ENCODE measurements around the gene RAP1GAP.

DNA sequence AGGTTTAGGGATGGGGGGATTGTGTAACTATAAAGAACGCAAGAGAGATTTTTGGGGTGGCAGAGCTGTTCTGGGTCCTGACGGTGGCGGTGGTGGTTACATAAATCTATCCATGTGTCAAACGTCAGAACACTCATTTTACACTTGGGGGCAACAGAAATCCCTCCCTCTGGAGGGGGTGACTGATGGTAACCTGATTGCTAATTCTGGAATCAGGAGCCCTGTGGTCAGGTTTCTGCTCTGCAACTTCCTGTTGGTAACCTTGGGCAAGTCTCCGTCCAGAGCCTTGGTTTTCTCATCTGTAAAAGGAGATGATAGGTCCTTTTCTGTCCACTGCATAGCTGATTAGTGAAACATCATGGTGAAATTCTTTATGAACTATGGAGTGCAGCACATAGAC, 119.1 kb downstream of the RAP1GAP start:
- TF ChIP-seq, protein P1, sequence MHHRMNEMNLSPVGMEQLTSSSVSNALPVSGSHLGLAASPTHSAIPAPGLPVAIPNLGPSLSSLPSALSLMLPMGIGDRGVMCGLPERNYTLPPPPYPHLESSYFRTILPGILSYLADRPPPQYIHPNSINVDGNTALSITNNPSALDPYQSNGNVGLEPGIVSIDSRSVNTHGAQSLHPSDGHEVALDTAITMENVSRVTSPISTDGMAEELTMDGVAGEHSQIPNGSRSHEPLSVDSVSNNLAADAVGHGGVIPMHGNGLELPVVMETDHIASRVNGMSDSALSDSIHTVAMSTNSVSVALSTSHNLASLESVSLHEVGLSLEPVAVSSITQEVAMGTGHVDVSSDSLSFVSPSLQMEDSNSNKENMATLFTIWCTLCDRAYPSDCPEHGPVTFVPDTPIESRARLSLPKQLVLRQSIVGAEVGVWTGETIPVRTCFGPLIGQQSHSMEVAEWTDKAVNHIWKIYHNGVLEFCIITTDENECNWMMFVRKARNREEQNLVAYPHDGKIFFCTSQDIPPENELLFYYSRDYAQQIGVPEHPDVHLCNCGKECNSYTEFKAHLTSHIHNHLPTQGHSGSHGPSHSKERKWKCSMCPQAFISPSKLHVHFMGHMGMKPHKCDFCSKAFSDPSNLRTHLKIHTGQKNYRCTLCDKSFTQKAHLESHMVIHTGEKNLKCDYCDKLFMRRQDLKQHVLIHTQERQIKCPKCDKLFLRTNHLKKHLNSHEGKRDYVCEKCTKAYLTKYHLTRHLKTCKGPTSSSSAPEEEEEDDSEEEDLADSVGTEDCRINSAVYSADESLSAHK (CRISPR knock-in tag; IDR thresholded peaks at IDR 0.05; ENCODE audit: borderline replicate concordance): no peak
- TF ChIP-seq FOXA3 (CRISPR knock-in tag; IDR thresholded peaks at IDR 0.05): no peak
- TF ChIP-seq TCF12 (IDR thresholded peaks at IDR 0.05): no peak
- TF ChIP-seq TCF12 (CRISPR knock-in tag; IDR thresholded peaks at IDR 0.05): no peak
- TF ChIP-seq, protein P2, sequence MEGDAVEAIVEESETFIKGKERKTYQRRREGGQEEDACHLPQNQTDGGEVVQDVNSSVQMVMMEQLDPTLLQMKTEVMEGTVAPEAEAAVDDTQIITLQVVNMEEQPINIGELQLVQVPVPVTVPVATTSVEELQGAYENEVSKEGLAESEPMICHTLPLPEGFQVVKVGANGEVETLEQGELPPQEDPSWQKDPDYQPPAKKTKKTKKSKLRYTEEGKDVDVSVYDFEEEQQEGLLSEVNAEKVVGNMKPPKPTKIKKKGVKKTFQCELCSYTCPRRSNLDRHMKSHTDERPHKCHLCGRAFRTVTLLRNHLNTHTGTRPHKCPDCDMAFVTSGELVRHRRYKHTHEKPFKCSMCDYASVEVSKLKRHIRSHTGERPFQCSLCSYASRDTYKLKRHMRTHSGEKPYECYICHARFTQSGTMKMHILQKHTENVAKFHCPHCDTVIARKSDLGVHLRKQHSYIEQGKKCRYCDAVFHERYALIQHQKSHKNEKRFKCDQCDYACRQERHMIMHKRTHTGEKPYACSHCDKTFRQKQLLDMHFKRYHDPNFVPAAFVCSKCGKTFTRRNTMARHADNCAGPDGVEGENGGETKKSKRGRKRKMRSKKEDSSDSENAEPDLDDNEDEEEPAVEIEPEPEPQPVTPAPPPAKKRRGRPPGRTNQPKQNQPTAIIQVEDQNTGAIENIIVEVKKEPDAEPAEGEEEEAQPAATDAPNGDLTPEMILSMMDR (CRISPR knock-in tag; IDR thresholded peaks at IDR 0.05): no peak
- TF ChIP-seq ATF2 (CRISPR knock-in tag; IDR thresholded peaks at IDR 0.05): no peak
- no peak for TF ChIP-seq ZNF24 (IDR thresholded peaks at IDR 0.05)
- no peak for TF ChIP-seq PHF8 (CRISPR knock-in tag; IDR thresholded peaks at IDR 0.05)
- no peak for TF ChIP-seq PTBP1 (IDR thresholded peaks at IDR 0.05; ENCODE audit: low read depth, low read length, poor library complexity, severe bottlenecking)
- no peak for TF ChIP-seq ZFP91 (CRISPR knock-in tag; IDR thresholded peaks at IDR 0.05; ENCODE audit: borderline replicate concordance)

Measured in HepG2 (cell line).